ENCODE measurements around the gene ARL2BP. TPM values are rescaled to one million over a fixed set of nuclear protein-coding genes. Genes with fewer than 3 reads are reported as not detected.
A peak's percentile ranks its signal among the peaks of the same experiment; 100 is the strongest.

The ARL2BP gene
- total RNA-seq, 1 experiment from 2014 or later, result 155 TPM

DNA sequence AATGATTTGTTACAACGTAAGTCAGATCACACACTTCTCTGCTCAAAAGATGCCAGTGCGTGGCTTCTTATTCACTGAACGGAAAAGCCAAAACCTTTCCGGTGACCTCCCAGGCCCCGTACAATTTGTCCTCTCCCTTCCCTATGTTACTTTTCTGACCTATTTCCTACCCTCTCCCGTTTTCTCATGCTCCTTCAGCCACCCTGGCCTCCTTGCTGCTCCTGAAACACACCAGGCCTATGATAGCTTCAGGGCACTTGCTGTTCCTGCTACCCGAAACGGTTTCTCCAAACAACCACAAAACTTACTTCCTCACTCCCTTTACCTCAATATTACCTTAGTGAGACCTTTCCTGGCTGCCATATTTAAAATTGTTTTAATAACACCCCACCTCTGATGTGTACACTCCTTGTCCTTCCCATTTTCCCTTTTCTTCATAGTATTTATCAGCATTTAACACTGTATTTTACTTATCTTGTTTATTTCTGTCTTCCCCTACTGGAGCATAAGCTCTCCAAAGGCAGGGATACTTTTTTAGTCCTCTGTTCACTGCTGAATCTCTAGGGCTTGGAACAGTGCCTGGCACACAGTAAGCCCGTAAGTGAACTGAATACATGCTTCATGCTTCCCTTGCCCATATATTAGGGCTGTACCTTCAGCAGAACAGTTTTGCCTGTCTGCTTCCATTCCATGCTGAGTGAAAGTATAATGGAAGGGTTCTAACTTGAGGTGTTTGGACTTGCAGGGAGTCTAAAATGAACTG is 10.9 kb upstream of the ARL2BP start:
- DNase-seq (ENCODE audit: low read depth), result no peak
- in situ Hi-C loops (cut with HindIII; ENCODE audit: low pct_unique_long_range_greater_than_20kb, low sequenced_read_pairs), result no loop called here

GRCh38 chr16:57234707-57235092 is 10.4 kb upstream of the ARL2BP start:
- DNase-seq (ENCODE audit: low read depth), result no peak
- in situ Hi-C loops (cut with HindIII; ENCODE audit: low pct_unique_long_range_greater_than_20kb, low sequenced_read_pairs), result no loop called here

DNA sequence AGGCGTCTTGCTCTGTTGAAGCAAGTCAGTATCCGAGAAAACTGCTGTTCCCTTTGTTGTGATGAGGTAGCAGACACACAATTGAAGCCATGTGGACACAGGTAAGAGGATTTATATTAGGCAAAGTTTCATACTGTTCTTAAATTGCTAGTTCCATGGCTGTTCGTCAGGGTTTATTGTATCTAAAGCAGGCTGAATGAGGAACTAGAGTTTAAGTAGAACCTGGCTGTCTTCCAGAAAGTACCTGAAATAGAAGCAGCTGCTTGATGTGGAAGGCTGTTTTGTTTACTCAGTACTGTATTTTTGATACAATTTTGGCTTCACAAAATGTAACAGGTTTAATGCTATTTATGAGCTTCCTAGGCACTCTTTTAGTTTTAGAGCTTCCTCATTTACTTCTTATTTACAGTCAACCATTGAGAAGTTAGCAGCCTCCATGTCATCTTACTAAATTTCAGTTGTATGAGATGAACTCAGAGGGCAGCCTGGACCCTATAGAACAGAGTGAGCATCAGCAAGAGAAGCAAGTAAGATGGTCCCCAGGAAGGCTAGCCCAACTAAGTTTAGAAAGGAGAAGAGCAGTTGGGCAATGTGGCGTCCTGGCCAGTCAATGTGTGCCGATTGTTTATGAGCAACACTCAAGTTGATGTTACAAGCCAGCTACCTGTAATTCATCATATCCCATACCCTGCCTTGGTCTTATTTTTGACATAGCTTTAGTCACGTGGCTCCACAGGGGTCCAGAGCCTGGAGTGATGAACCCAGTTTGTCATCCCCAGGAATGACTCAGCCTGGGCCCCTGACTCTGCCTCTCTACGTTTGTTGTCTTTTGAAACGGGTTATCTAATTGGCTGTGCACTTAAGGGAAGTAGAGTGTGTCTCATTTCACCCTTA is 9.7 kb upstream of the ARL2BP start:
- peak; percentile 41 for DNase-seq (ENCODE audit: low read depth)
- in situ Hi-C loops (cut with HindIII; ENCODE audit: low pct_unique_long_range_greater_than_20kb, low sequenced_read_pairs), result no loop called here

DNA sequence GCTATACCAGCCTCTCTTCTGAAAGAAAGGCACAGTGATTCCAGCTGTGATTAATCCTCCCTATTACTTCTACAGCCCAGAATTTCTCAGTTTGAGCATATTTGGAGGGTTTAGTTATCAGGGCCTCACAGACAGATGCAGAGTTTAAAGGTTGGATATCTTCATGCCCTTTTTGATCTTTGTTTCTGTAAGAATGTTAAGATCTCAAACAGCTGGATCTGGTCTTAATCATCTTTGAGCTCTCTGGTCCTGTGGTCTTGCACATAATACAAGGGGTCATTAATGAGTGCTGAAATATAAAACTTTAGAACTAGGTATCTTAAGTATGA is 9.1 kb upstream of the ARL2BP start:
- in situ Hi-C loops (cut with HindIII; ENCODE audit: low pct_unique_long_range_greater_than_20kb, low sequenced_read_pairs), result no loop called here

DNA sequence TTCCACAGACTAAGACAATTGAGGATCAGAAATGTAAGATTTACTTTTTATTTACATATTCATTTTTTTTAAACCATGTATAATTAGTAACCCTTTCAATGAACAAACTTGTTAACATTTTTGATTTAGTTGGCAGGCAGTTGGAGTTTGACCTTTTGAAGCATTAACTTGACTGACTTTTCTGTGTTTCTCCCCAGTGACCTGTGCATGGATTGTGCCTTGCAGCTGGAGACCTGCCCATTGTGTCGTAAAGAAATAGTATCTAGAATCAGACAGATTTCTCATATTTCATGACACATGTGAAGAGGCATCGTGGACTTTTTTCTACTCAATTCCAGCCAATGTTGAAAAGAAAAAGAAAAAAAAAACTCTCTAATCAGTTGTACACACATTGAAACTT is 6.4 kb upstream of the ARL2BP start:
- in situ Hi-C loops (cut with HindIII; ENCODE audit: low pct_unique_long_range_greater_than_20kb, low sequenced_read_pairs), result no loop called here
- DNase-seq (ENCODE audit: low read depth), result no peak

More for the DNA sequence above, 9.1 kb upstream of the ARL2BP start:
- no peak for DNase-seq (ENCODE audit: low read depth)

DNA sequence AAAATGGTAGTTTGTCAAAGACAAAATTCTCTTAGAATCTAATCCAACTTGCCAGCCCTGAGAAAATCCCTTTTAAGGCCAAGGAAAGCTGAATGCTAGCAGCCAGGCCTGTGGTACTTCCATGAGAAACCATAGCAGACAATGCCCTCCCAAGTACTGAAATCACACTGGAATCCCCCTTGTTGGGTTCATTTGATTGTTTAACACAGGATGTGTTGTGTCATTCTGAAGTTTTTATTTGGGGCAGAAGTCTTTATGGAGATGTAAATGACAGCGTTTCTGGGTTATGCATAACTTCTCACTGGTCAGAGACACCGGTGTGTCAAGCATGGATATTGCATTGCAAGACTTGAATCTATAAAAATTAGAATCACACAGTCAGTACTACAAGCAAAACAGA is 6.0 kb upstream of the ARL2BP start:
- DNase-seq (ENCODE audit: low read depth), result no peak
- in situ Hi-C loops (cut with HindIII; ENCODE audit: low pct_unique_long_range_greater_than_20kb, low sequenced_read_pairs), result no loop called here

GRCh38 chr16:57240851-57241250 is 4.2 kb upstream of the ARL2BP start:
- no peak for DNase-seq (ENCODE audit: low read depth)
- in situ Hi-C loops (cut with HindIII; ENCODE audit: low pct_unique_long_range_greater_than_20kb, low sequenced_read_pairs), result no loop called here

- in situ Hi-C loops (cut with HindIII; ENCODE audit: low pct_unique_long_range_greater_than_20kb, low sequenced_read_pairs), result no loop called here
- no peak for DNase-seq (ENCODE audit: low read depth)
Observed at GRCh38 chr16:57242650-57243049, 2.4 kb upstream of the ARL2BP start.

DNA sequence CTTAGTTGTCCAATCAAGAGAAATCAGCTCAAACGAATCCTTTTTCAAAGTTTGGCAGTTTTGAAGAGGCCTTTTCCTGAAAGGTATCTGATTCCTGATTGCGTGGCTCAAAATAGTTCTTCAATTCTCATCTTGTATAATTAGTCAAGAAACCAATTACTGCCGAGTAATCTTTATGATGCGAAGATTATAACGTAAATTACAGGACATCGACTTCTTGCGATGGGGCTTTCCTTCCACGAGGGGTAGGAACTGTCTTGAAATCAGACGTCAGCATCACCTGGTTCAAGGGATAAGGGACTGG is 644 bp upstream of the ARL2BP start:
- in situ Hi-C loops (cut with HindIII; ENCODE audit: low pct_unique_long_range_greater_than_20kb, low sequenced_read_pairs), result no loop called here

DNA sequence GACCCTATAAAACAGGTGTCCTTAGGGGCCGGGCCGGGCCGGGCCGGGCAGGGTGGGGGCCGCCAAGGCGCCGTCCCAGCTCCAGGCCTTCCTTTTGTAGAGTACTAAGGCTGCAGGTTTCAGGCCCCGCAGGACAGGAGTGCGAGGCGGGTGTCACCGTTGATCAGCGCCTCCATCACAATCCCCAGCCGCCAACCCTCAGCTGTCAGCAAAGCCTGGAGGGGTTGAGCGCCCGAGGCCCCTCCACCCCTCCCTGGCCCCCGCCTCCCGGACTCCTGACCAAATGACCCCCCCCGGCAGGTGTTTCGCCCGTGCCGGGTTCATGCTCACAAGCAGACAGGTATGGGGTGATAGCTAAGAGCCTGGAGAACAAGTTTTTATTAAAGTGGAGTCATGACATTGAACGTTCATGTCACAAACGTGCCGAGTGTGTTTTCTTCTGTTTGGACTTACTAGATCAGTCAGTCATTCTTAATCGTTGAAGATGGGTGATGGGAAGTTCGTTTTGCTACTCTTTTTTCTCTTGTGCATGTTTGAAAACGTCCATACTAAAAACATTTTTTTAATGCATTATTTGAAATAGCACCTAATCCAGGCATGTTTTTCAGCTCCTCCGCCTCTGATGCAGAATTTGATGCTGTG is 534 bp downstream of the ARL2BP start:
- DNase-seq (ENCODE audit: low read depth), result no peak
- in situ Hi-C loops (cut with HindIII; ENCODE audit: low pct_unique_long_range_greater_than_20kb, low sequenced_read_pairs), result no loop called here

More for the DNA sequence above, 644 bp upstream of the ARL2BP start:
- DNase-seq (ENCODE audit: low read depth), result no peak

- in situ Hi-C loops (cut with HindIII; ENCODE audit: low pct_unique_long_range_greater_than_20kb, low sequenced_read_pairs), result no loop called here
- no peak for DNase-seq (ENCODE audit: low read depth)
Observed at GRCh38 chr16:57251352-57251751, 6.3 kb downstream of the ARL2BP start.

DNA sequence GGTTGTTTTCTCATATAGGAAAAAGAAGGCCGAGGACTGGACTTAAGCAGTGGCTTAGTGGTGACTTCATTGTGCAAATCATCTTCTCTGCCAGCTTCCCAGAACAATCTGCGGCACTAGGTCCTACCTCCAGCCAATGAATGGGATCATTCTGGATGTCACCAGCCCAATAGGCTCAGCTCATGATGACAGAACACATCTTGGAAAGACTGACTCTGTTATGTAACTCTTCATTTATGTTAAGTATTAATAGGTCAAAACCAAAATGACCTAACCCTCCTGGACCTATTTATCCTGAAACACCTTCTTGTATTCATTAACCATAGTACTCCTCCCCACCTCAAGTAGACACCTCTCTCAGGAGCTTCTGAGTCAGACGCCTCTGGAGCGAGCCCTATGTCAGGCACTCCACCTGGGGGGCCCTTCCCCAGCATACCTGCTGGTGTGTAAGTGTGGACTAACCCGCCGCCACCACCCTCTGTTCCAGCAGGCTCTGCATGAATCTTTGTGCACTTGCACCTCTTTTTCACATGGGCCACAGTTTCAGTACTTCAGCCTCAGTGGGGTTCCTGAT is 7.2 kb downstream of the ARL2BP start:
- in situ Hi-C loops (cut with HindIII; ENCODE audit: low pct_unique_long_range_greater_than_20kb, low sequenced_read_pairs), result no loop called here
- peak; percentile 84 for DNase-seq (ENCODE audit: low read depth)

DNA sequence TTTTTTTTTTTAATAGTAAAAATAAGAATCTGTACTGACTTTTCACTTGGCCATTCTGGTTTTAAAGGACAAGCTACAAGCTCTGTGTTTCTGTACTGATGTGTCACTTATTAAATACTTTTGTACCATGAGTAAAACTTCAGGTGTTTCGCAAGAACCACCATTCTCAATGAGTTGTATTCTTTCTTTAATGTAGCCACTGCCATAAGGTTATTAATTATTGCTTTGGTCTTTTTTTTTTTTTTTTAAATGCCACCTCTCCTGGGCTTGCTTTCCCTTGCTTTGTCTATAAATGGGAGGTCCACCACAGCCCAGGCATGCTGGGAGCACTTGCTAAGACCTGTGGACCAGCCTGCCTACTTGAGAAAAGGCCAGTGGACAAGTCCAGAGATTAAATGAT is 8.4 kb downstream of the ARL2BP start:
- in situ Hi-C loops (cut with HindIII; ENCODE audit: low pct_unique_long_range_greater_than_20kb, low sequenced_read_pairs), result no loop called here
- DNase-seq (ENCODE audit: low read depth), result peak; percentile 38

DNA sequence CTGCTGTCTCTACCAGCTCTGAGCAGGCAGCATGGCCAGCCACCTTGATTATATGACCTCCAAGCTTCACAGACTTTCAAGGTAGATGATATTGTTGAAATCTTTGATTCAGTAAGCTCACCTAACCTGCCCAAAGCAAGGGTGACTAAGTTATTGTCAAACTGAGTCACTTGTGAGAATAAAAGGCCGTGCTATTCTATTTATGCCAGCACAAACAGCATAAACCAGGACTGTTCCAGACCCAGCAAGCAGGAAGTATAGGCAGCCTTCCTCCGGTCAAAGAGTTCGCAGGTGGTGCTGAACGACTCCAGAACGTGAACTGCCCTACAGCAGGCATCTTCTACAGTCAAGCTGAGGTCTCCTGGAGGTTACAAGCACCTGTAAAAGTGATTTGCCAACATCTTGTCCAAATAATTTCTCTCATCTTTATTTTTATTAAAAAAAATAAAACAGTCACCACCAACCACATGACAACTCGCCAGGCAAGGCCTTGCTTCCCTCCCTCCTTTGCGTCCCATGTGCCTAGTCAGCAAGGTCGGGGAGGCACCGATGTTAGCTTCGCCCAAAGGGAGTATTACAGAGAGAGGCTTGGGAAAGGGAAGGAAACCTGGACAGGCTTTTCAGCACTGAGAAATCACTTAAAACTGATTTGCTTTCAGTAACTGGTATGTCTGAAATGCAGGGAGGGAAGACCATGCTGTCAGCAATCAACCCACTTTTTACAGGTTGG is 10.8 kb downstream of the ARL2BP start:
- DNase-seq (ENCODE audit: low read depth), result no peak
- in situ Hi-C loops (cut with HindIII; ENCODE audit: low pct_unique_long_range_greater_than_20kb, low sequenced_read_pairs), result no loop called here

DNA sequence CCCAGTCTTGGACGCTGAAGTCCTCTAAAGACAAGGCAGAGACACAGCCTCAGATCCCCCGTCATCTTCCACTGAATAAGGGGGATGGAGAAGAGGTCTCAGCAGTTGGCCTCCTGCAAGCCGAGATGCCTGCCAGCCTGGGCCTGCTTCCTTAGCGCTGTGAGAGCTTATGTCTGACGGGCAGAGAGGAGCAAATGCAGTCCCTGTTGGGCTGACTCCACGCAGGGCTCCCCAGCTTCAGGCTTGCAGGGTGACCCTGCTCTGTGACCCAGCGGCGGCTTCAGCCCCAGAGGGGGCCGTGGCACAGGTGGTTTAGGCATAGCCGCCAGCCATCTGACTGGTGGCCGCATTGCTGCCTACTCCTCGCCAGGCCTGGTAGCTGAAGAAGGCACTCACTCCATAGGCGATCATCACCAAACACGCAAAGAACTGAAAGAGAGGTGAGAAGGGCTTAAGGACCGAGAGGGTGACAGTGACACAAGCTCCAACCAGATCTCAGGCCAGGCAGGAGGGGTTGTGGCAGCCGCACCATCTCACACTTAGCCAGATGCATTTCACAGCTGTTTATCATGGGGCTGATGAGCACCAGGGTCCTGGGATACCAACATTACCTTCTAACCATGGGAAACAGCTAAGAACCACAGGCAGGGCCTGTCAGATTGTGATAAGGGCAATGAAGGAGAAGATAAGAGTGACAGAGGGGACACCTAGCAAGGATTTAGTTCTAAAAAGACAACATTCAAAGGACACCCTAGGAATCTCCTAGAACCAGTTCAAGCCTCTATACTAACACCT is 11.7 kb downstream of the ARL2BP start:
- in situ Hi-C loops (cut with HindIII; ENCODE audit: low pct_unique_long_range_greater_than_20kb, low sequenced_read_pairs), result no loop called here
- DNase-seq (ENCODE audit: low read depth), result no peak

DNA sequence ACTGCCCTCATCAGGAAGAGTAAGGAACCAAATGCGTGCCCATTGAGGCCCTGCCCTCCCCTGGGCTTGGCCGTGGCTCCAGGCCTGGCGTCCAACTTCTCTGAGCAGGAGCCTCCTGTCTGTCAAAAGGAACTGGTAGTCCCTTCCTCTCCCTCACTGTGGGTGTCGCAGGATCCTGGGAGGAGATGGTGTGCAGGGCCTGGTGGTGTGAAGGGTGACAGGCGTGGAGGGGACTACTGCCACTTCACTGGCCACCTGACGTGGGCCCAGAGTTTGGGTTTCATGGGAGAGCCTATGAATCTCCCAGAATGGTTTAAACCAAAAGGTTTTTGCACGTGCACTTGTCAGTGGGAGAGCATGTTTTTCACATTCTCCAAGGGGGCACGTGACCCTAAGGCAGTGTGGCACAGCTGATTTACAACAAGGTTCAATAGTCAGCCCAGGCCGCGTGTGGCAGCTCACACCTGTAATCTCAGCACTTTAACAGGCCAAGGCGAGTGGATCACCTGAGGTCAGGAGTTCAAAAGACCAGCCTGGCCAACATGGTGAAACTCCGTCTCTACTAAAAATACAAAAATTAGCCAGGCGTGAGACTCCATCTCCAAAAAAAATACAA is 12.5 kb downstream of the ARL2BP start:
- DNase-seq (ENCODE audit: low read depth), result no peak
- in situ Hi-C loops (cut with HindIII; ENCODE audit: low pct_unique_long_range_greater_than_20kb, low sequenced_read_pairs), result no loop called here

- in situ Hi-C loops (cut with HindIII; ENCODE audit: low pct_unique_long_range_greater_than_20kb, low sequenced_read_pairs), result no loop called here
- no peak for DNase-seq (ENCODE audit: low read depth)
Observed at GRCh38 chr16:57258226-57258909, 13.3 kb downstream of the ARL2BP start.
